ENCODE results near the gene METTL9.
A peak's percentile ranks its signal among the peaks of the same experiment; 100 is the strongest.
"Not testable (repeated sequence)": the region's sequence is repeated elsewhere in the genome, so short reads cannot be mapped to it uniquely, and the experiment has no call there.

Gene METTL9

GRCh38 chr16:21599122-21600030 is at the start of gene METTL9:
TSS of gene METTL9 (plus strand) at chr16:21599577. CDS start at chr16:21599734, 157 bp downstream.
- H3K4me1 ChIP-seq (ENCODE audit: insufficient read depth, low read length): peaks cover 5% of the 10 kb centered on the region; the same call in 1 of the 2 replicates

GRCh38 chr16:21549975-21550374 is 49.4 kb upstream of the METTL9 start:
- not testable (repeated sequence) for H3K36me3 ChIP-seq (ENCODE audit: insufficient read depth, low read depth, low read length); H3K9ac ChIP-seq (ENCODE audit: low read depth, low read length); H3K9me3 ChIP-seq (ENCODE audit: insufficient read depth, low read depth, low read length); H3K27me3 ChIP-seq (ENCODE audit: insufficient read depth, low read length); H3K4me3 ChIP-seq (ENCODE audit: low read length); H3K27ac ChIP-seq (ENCODE audit: low read length); H3K4me1 ChIP-seq (ENCODE audit: insufficient read depth, low read length)

More at GRCh38 chr16:21599122-21600030, at the start of gene METTL9:
- no peaks in the 10 kb centered on the region for H3K36me3 ChIP-seq (ENCODE audit: insufficient read depth, low read depth, low read length)
- H3K9ac ChIP-seq (ENCODE audit: low read depth, low read length): peak within 1 kb of the TSS; percentile 98
- H3K27ac ChIP-seq (ENCODE audit: low read length): peak within 1 kb of the TSS; percentile 90
- no peaks in the 10 kb centered on the region for H3K27me3 ChIP-seq (ENCODE audit: insufficient read depth, low read length)
- H3K9me3 ChIP-seq (ENCODE audit: insufficient read depth, low read depth, low read length): no peaks in the 10 kb centered on the region
- H3K4me3 ChIP-seq (ENCODE audit: low read length): peak within 1 kb of the TSS; percentile 91

GRCh38 chr16:21550435-21550834 is 48.9 kb upstream of the METTL9 start:
- not testable (repeated sequence) for H3K9ac ChIP-seq (ENCODE audit: low read depth, low read length); H3K27me3 ChIP-seq (ENCODE audit: insufficient read depth, low read length); H3K36me3 ChIP-seq (ENCODE audit: insufficient read depth, low read depth, low read length); H3K27ac ChIP-seq (ENCODE audit: low read length); H3K4me3 ChIP-seq (ENCODE audit: low read length); H3K9me3 ChIP-seq (ENCODE audit: insufficient read depth, low read depth, low read length); H3K4me1 ChIP-seq (ENCODE audit: insufficient read depth, low read length)

- H3K36me3 ChIP-seq (ENCODE audit: insufficient read depth, low read depth, low read length); H3K4me1 ChIP-seq (ENCODE audit: insufficient read depth, low read length); H3K9ac ChIP-seq (ENCODE audit: low read depth, low read length); H3K9me3 ChIP-seq (ENCODE audit: insufficient read depth, low read depth, low read length); H3K4me3 ChIP-seq (ENCODE audit: low read length); H3K27ac ChIP-seq (ENCODE audit: low read length): not testable (repeated sequence)
- peaks cover 11% of the 10 kb centered on the region for H3K27me3 ChIP-seq (ENCODE audit: insufficient read depth, low read length)
Measured at GRCh38 chr16:21551076-21551475, 48.3 kb upstream of the METTL9 start.

GRCh38 chr16:21551600-21551999 is 47.8 kb upstream of the METTL9 start:
- H3K27me3 ChIP-seq (ENCODE audit: insufficient read depth, low read length): peaks cover 11% of the 10 kb centered on the region
- H3K9me3 ChIP-seq (ENCODE audit: insufficient read depth, low read depth, low read length); H3K4me3 ChIP-seq (ENCODE audit: low read length); H3K27ac ChIP-seq (ENCODE audit: low read length); H3K36me3 ChIP-seq (ENCODE audit: insufficient read depth, low read depth, low read length); H3K4me1 ChIP-seq (ENCODE audit: insufficient read depth, low read length); H3K9ac ChIP-seq (ENCODE audit: low read depth, low read length): not testable (repeated sequence)

GRCh38 chr16:21553481-21554296 is 45.7 kb upstream of the METTL9 start:
- H3K9me3 ChIP-seq (ENCODE audit: insufficient read depth, low read depth, low read length); H3K4me1 ChIP-seq (ENCODE audit: insufficient read depth, low read length); H3K36me3 ChIP-seq (ENCODE audit: insufficient read depth, low read depth, low read length); H3K9ac ChIP-seq (ENCODE audit: low read depth, low read length); H3K27ac ChIP-seq (ENCODE audit: low read length); H3K4me3 ChIP-seq (ENCODE audit: low read length): not testable (repeated sequence)
- H3K27me3 ChIP-seq (ENCODE audit: insufficient read depth, low read length): peaks cover 11% of the 10 kb centered on the region

GRCh38 chr16:21554795-21555585 is 44.4 kb upstream of the METTL9 start:
- H3K4me3 ChIP-seq (ENCODE audit: low read length): peak overlapping the region; percentile 53; the same call in 1 of the 2 replicates
- H3K27ac ChIP-seq (ENCODE audit: low read length): no peak overlapping the region
- H3K9ac ChIP-seq (ENCODE audit: low read depth, low read length): peak overlapping the region; percentile 41; the same call in 1 of the 2 replicates

GRCh38 chr16:21555621-21556020 is 43.8 kb upstream of the METTL9 start:
- not testable (repeated sequence) for H3K9ac ChIP-seq (ENCODE audit: low read depth, low read length); H3K27ac ChIP-seq (ENCODE audit: low read length)
- peaks cover 11% of the 10 kb centered on the region for H3K27me3 ChIP-seq (ENCODE audit: insufficient read depth, low read length)

More at GRCh38 chr16:21554795-21555585, 44.4 kb upstream of the METTL9 start:
- H3K27me3 ChIP-seq (ENCODE audit: insufficient read depth, low read length): peaks cover 11% of the 10 kb centered on the region
- H3K36me3 ChIP-seq (ENCODE audit: insufficient read depth, low read depth, low read length): no peaks in the 10 kb centered on the region
- no peaks in the 10 kb centered on the region for H3K4me1 ChIP-seq (ENCODE audit: insufficient read depth, low read length)
- H3K9me3 ChIP-seq (ENCODE audit: insufficient read depth, low read depth, low read length): no peaks in the 10 kb centered on the region

GRCh38 chr16:21556026-21556595 is 43.3 kb upstream of the METTL9 start:
- not testable (repeated sequence) for H3K4me1 ChIP-seq (ENCODE audit: insufficient read depth, low read length); H3K4me3 ChIP-seq (ENCODE audit: low read length); H3K9me3 ChIP-seq (ENCODE audit: insufficient read depth, low read depth, low read length); H3K9ac ChIP-seq (ENCODE audit: low read depth, low read length); H3K36me3 ChIP-seq (ENCODE audit: insufficient read depth, low read depth, low read length); H3K27ac ChIP-seq (ENCODE audit: low read length)
- H3K27me3 ChIP-seq (ENCODE audit: insufficient read depth, low read length): peaks cover 11% of the 10 kb centered on the region

More at GRCh38 chr16:21555621-21556020, 43.8 kb upstream of the METTL9 start:
- H3K4me1 ChIP-seq (ENCODE audit: insufficient read depth, low read length); H3K9me3 ChIP-seq (ENCODE audit: insufficient read depth, low read depth, low read length); H3K4me3 ChIP-seq (ENCODE audit: low read length); H3K36me3 ChIP-seq (ENCODE audit: insufficient read depth, low read depth, low read length): not testable (repeated sequence)

- H3K9me3 ChIP-seq (ENCODE audit: insufficient read depth, low read depth, low read length): not testable (repeated sequence)
Measured at GRCh38 chr16:21556651-21557241, 42.6 kb upstream of the METTL9 start.

GRCh38 chr16:21560462-21560861 is 38.9 kb upstream of the METTL9 start:
- no peak overlapping the region for H3K4me3 ChIP-seq (ENCODE audit: low read length)
- H3K9ac ChIP-seq (ENCODE audit: low read depth, low read length): no peak overlapping the region
- no peak overlapping the region for H3K27ac ChIP-seq (ENCODE audit: low read length)
- H3K27me3 ChIP-seq (ENCODE audit: insufficient read depth, low read length): peaks cover 2% of the 10 kb centered on the region
- H3K9me3 ChIP-seq (ENCODE audit: insufficient read depth, low read depth, low read length): no peaks in the 10 kb centered on the region
- H3K4me1 ChIP-seq (ENCODE audit: insufficient read depth, low read length): no peaks in the 10 kb centered on the region
- no peaks in the 10 kb centered on the region for H3K36me3 ChIP-seq (ENCODE audit: insufficient read depth, low read depth, low read length)

More at GRCh38 chr16:21556651-21557241, 42.6 kb upstream of the METTL9 start:
- H3K36me3 ChIP-seq (ENCODE audit: insufficient read depth, low read depth, low read length); H3K4me1 ChIP-seq (ENCODE audit: insufficient read depth, low read length); H3K4me3 ChIP-seq (ENCODE audit: low read length); H3K9ac ChIP-seq (ENCODE audit: low read depth, low read length); H3K27ac ChIP-seq (ENCODE audit: low read length): not testable (repeated sequence)
- H3K27me3 ChIP-seq (ENCODE audit: insufficient read depth, low read length): peaks cover 11% of the 10 kb centered on the region

Data from iPS-20b (cell line).